ENCODE data around the gene RCCD1. TPM values are rescaled to one million over a fixed set of nuclear protein-coding genes. Genes with fewer than 3 reads are reported as not detected.

Gene RCCD1
- total and polyA plus RNA-seq, 2 donors (not counting 3 experiments of a cell fraction or from before 2014, with no cell fraction given), result 8.8 to 15.3 TPM

DNA sequence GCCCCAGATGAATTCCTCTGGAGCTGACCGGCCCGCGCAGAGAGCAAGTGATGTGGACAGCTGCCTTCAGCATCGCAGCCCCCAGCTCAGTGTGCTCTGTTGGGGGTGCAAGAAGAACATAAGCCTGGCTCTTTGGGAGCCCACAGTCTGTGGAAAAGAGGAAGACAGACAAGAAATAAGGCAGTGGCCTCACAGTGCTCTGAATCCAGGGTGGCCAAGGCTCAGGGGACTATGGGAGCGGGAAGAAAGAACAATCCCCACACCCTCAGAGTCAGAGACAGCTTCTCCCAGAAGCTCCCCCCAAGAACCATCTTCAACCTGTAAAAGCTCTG is 22.1 kb upstream of the RCCD1 start:
- POLR2A ChIA-PET, result interaction anchor here (1.2 kb wide), 1 partner anchor 285 kb away, joined by 3 read pairs; no protein-coding TSS in a partner anchor
- intact Hi-C loops (cut with micrococcal nuclease), result loop anchor here (1.0 to 5.0 kb wide), 3 partner anchors 24 to 430 kb away; partner anchors contain the start of gene PRC1
- Histone ChIP-seq H3K79me2 (ENCODE audit: control insufficient read depth, insufficient read depth, low read length) (peaks cover 17% of the 10 kb centered on the region), H3K9me3 (replicated peaks; ENCODE audit: control insufficient read depth, insufficient read depth, low read length) (no peaks in the 10 kb centered on the region), H3K27ac (ENCODE audit: insufficient read depth, low read depth, low read length) (no peak overlapping the region), H3K4me3 (replicated peaks in 1 of 3; ENCODE audit: insufficient read depth in 1 of 3, low read depth in 1 of 3, low read length in 3 of 3) (no peak overlapping the region), H3K9me1 (replicated peaks; ENCODE audit: control insufficient read depth, extremely low read depth, insufficient read depth, low read length) (no peaks in the 10 kb centered on the region), H3K4me1 (ENCODE audit: control insufficient read depth, extremely low read depth, insufficient read depth, low read length) (peaks cover 36% of the 10 kb centered on the region), H2AFZ (ENCODE audit: low read depth, low read length) (peak overlapping the region; percentile 65), H3K9ac (replicated peaks; ENCODE audit: extremely low read depth, insufficient read depth, low read length) (no peak overlapping the region), H3K4me2 (ENCODE audit: insufficient read depth, low read length) (no peak overlapping the region), H4K20me1 (replicated peaks; ENCODE audit: control insufficient read depth, extremely low read depth, insufficient read depth, low read length) (no peaks in the 10 kb centered on the region), H3K27me3 (ENCODE audit: control insufficient read depth in 2 of 2, insufficient read depth in 2 of 2, low read length in 2 of 2) (no peaks in the 10 kb centered on the region), H3K36me3 (ENCODE audit: control insufficient read depth in 2 of 2, extremely low read depth in 1 of 2, insufficient read depth in 2 of 2, low read length in 2 of 2) (peaks cover 0 to 2% of the 10 kb centered on the region in 2 experiments)
- DNase-seq (ENCODE audit: low read depth, low spot score), result no peak
- dilution Hi-C loops (cut with MboI; ENCODE audit: extremely low pct_ligation_motif_present, low sequenced_read_pairs), result no loop called here
- CTCF ChIA-PET, result interaction anchor here (0.6 to 8.1 kb wide), 22 partner anchors 11 to 339 kb away, joined by 3 to 66 read pairs (median 6); partner anchors contain the start of genes FES, MAN2A2, PRC1 and RCCD1
- no peak for FAIRE-seq
- TF ChIP-seq, protein P1, sequence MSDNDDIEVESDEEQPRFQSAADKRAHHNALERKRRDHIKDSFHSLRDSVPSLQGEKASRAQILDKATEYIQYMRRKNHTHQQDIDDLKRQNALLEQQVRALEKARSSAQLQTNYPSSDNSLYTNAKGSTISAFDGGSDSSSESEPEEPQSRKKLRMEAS (IDR thresholded peaks at IDR 0.05; ENCODE audit: insufficient read depth, insufficient read length), result no peak
- TF ChIP-seq, protein P2, sequence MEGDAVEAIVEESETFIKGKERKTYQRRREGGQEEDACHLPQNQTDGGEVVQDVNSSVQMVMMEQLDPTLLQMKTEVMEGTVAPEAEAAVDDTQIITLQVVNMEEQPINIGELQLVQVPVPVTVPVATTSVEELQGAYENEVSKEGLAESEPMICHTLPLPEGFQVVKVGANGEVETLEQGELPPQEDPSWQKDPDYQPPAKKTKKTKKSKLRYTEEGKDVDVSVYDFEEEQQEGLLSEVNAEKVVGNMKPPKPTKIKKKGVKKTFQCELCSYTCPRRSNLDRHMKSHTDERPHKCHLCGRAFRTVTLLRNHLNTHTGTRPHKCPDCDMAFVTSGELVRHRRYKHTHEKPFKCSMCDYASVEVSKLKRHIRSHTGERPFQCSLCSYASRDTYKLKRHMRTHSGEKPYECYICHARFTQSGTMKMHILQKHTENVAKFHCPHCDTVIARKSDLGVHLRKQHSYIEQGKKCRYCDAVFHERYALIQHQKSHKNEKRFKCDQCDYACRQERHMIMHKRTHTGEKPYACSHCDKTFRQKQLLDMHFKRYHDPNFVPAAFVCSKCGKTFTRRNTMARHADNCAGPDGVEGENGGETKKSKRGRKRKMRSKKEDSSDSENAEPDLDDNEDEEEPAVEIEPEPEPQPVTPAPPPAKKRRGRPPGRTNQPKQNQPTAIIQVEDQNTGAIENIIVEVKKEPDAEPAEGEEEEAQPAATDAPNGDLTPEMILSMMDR (IDR thresholded peaks at IDR 0.05; ENCODE audit: extremely low read depth in 1 of 2, insufficient read depth in 1 of 2, low read depth in 1 of 2, low read length in 2 of 2), result no peak
- TF ChIP-seq POLR2AphosphoS5 (IDR thresholded peaks at IDR 0.05; ENCODE audit: insufficient read depth, low read depth, low read length), result no peak
- no peak for TF ChIP-seq FOS (IDR thresholded peaks at IDR 0.05; ENCODE audit: borderline replicate concordance, insufficient read depth, low read length)
- TF ChIP-seq JUN (IDR thresholded peaks at IDR 0.05; ENCODE audit: borderline replicate concordance, insufficient read depth, insufficient read length, low read depth), result no peak
- TF ChIP-seq EZH2 (IDR thresholded peaks at IDR 0.05; ENCODE audit: borderline replicate concordance, low read depth, low read length, severe bottlenecking), result no peak
- no peak for TF ChIP-seq POLR2A (IDR thresholded peaks at IDR 0.05; ENCODE audit: low read depth, low read length)
- TF ChIP-seq MYC (IDR thresholded peaks at IDR 0.05; ENCODE audit: low read depth, low read length), result no peak
- TF ChIP-seq GATA2 (IDR thresholded peaks at IDR 0.05; ENCODE audit: insufficient read depth, insufficient read length, low read depth, low read length), result no peak
- BruUV-seq (replicated peaks), result no TSS peak
